Activated CD4-positive, CD25-positive, alpha-beta regulatory T cell (primary cell): ENCODE data around the gene SLC12A7.

Experiments
- DNase-seq, 4 experiments: peaks; one replicate each; lab custom pipeline; 2025; lab: John Stamatoyannopoulos, UW

The SLC12A7 gene

GRCh38 chr5:1125030-1125357, 13.1 kb upstream of the SLC12A7 start:
- DNase-seq, result no peak

- DNase-seq, result no peak
Observed at GRCh38 chr5:1124205-1125029, 12.6 kb upstream of the SLC12A7 start.

GRCh38 chr5:1123418-1124147, 11.7 kb upstream of the SLC12A7 start:
- no peak for DNase-seq

- no peak for DNase-seq
Observed at GRCh38 chr5:1122511-1123294, 10.8 kb upstream of the SLC12A7 start.

- DNase-seq, result no peak
Observed at GRCh38 chr5:1121891-1122290, 10.0 kb upstream of the SLC12A7 start.

- no peak for DNase-seq
Observed at GRCh38 chr5:1121044-1121443, 9.2 kb upstream of the SLC12A7 start.

GRCh38 chr5:1120236-1120999, 8.6 kb upstream of the SLC12A7 start:
- no peak for DNase-seq

- DNase-seq, result no peak
Observed at GRCh38 chr5:1119312-1119831, 7.5 kb upstream of the SLC12A7 start.

GRCh38 chr5:1118738-1119137, 6.9 kb upstream of the SLC12A7 start:
- no peak for DNase-seq

GRCh38 chr5:1118231-1118698, 6.4 kb upstream of the SLC12A7 start:
- no peak for DNase-seq

- DNase-seq, result no peak
Observed at GRCh38 chr5:1116977-1117376, 5.1 kb upstream of the SLC12A7 start.

GRCh38 chr5:1116109-1116740, 4.4 kb upstream of the SLC12A7 start:
- DNase-seq, result no peak

- no peak for DNase-seq
Observed at GRCh38 chr5:1115123-1115815, 3.4 kb upstream of the SLC12A7 start.

- no peak for DNase-seq
Observed at GRCh38 chr5:1113805-1114586, 2.1 kb upstream of the SLC12A7 start.

- DNase-seq, result no peak
Observed at GRCh38 chr5:1113332-1113690, 1.4 kb upstream of the SLC12A7 start.

- DNase-seq, result no peak
Observed at GRCh38 chr5:1112596-1113331, 901 bp upstream of the SLC12A7 start.

- no peak for DNase-seq
Observed at GRCh38 chr5:1111241-1111726, 579 bp downstream of the SLC12A7 start.

- DNase-seq, result no peak
Observed at GRCh38 chr5:1110307-1111240, 1.3 kb downstream of the SLC12A7 start.
